ENCODE data around the gene CCDC12. TPM values are rescaled to one million over a fixed set of nuclear protein-coding genes. Genes with fewer than 3 reads are reported as not detected.

The CCDC12 gene
- total and polyA plus RNA-seq, 2 of the 13 experiments (the other 11 are each of a cell fraction or from before 2014, with no cell fraction given): 30.1 to 49.5 TPM

DNA sequence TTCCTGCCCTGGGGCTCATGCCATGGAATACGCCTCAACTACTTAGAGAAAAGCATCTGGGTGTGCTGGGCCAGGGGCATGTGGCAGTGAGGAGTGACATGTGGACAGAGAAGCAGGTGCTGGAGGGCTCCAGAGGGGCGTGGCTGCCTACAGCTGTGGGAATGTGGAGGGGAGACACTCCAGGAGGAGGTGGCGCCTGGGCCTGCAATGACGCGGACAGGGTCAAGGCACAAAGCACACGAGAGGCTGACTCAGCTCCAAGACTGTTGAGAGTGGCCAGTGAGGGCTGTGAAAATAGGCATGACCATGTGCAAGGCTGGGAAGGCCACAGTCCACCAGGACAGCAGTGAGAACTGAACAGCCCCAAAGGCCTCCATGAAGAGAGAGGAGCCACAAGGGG lies 50.5 kb downstream of the CCDC12 start:
- in situ Hi-C loops (cut with HindIII; ENCODE audit: extremely low pct_ligation_motif_present, low pct_unique_long_range_greater_than_20kb): no loop called here
- WGBS (ENCODE audit: low lambda C conversion rate): 96% methylated on average over 6 of the region's 6 CpGs
- ATAC-seq: no peak

More for the DNA sequence above, 50.5 kb downstream of the CCDC12 start:
- Histone ChIP-seq H4K20me1 (ENCODE audit: insufficient read depth, low read length) (peaks cover 24% of the 10 kb centered on the region), H3K9me3 (ENCODE audit: low read length) (no peaks in the 10 kb centered on the region), H3K4me3 (replicated peaks in 1 of 3; ENCODE audit: insufficient read depth in 1 of 3, low read depth in 2 of 3, low read length in 3 of 3) (no peak overlapping the region), H3K27me3 (ENCODE audit: control insufficient read depth in 1 of 2, insufficient read depth in 2 of 2, low read length in 2 of 2) (no peaks in the 10 kb centered on the region), H3K9ac (ENCODE audit: insufficient read depth, low read depth, low read length) (no peak overlapping the region), H3K36me3 (replicated peaks in 1 of 2; ENCODE audit: control insufficient read depth in 1 of 2, insufficient read depth in 2 of 2, low read length in 2 of 2) (peaks cover 45 to 79% of the 10 kb centered on the region in 2 experiments), H3K79me2 (ENCODE audit: insufficient read depth, low read length) (peaks cover 15% of the 10 kb centered on the region), H3K4me2 (ENCODE audit: low read depth, low read length) (no peak overlapping the region), H3K27ac (ENCODE audit: extremely low read length, insufficient read depth, low read length) (no peak overlapping the region), H3K4me1 (ENCODE audit: insufficient read depth, low read length) (peaks cover 10% of the 10 kb centered on the region), H2AFZ (ENCODE audit: low read length) (no peak overlapping the region)
- no TSS peak for BruUV-seq (replicated peaks)
- FAIRE-seq (no peak), DNase-seq (ENCODE audit: low spot score) (no peak)
- CTCF ChIA-PET (ENCODE audit: low intra/inter-chr PET ratio, low total read pairs): no interaction called here
- intact Hi-C loops (cut with micrococcal nuclease; ENCODE audit: unreplicated experiment): loop anchor here (10.0 kb wide), 1 partner anchor 49 kb away; the partner anchor contains the start of genes CCDC12 and NBEAL2
- TF ChIP-seq MBNL3 (CRISPR knock-in tag; conservative IDR thresholded peaks at IDR 0.05): no peak
- no peak for TF ChIP-seq ZNF335 (CRISPR knock-in tag; IDR thresholded peaks at IDR 0.05)
- no peak for TF ChIP-seq ZSCAN21 (CRISPR knock-in tag; IDR thresholded peaks at IDR 0.05; ENCODE audit: borderline replicate concordance)
- TF ChIP-seq, protein P1, sequence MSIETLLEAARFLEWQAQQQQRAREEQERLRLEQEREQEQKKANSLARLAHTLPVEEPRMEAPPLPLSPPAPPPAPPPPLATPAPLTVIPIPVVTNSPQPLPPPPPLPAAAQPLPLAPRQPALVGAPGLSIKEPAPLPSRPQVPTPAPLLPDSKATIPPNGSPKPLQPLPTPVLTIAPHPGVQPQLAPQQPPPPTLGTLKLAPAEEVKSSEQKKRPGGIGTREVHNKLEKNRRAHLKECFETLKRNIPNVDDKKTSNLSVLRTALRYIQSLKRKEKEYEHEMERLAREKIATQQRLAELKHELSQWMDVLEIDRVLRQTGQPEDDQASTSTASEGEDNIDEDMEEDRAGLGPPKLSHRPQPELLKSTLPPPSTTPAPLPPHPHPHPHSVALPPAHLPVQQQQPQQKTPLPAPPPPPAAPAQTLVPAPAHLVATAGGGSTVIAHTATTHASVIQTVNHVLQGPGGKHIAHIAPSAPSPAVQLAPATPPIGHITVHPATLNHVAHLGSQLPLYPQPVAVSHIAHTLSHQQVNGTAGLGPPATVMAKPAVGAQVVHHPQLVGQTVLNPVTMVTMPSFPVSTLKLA (IDR thresholded peaks at IDR 0.05): peak; percentile 73
- no peak for TF ChIP-seq BRCA1 (CRISPR knock-in tag; IDR thresholded peaks at IDR 0.05)
- TF ChIP-seq, protein P2, sequence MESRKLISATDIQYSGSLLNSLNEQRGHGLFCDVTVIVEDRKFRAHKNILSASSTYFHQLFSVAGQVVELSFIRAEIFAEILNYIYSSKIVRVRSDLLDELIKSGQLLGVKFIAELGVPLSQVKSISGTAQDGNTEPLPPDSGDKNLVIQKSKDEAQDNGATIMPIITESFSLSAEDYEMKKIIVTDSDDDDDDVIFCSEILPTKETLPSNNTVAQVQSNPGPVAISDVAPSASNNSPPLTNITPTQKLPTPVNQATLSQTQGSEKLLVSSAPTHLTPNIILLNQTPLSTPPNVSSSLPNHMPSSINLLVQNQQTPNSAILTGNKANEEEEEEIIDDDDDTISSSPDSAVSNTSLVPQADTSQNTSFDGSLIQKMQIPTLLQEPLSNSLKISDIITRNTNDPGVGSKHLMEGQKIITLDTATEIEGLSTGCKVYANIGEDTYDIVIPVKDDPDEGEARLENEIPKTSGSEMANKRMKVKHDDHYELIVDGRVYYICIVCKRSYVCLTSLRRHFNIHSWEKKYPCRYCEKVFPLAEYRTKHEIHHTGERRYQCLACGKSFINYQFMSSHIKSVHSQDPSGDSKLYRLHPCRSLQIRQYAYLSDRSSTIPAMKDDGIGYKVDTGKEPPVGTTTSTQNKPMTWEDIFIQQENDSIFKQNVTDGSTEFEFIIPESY (CRISPR knock-in tag; IDR thresholded peaks at IDR 0.05): peak; percentile 74
- POLR2A ChIA-PET: no interaction called here
